ENCODE results near the gene IFNL4.
"Not testable (repeated sequence)": the region's sequence is repeated elsewhere in the genome, so short reads cannot be mapped to it uniquely, and the experiment has no call there.

IFNL4 gene

GRCh38 chr19:39248806-39249205, at the start of gene IFNL4:
TSS of gene IFNL4 (minus strand) at chr19:39248856.
- DNase-seq = no peak

GRCh38 chr19:39297931-39298634, 49.4 kb upstream of the IFNL4 start:
- DNase-seq = no peak

- DNase-seq = no peak
Observed at GRCh38 chr19:39296906-39297305, 48.2 kb upstream of the IFNL4 start.

GRCh38 chr19:39296055-39296645, 47.5 kb upstream of the IFNL4 start, which contains the start of gene IFNL1:
TSS of gene IFNL1 (plus strand) at chr19:39296407. CDS start at chr19:39296422, 15 bp downstream.
- no peak for DNase-seq

- DNase-seq = no peak
Observed at GRCh38 chr19:39293394-39293793, 44.7 kb upstream of the IFNL4 start.

- no peak for DNase-seq
Observed at GRCh38 chr19:39284032-39284431, 35.4 kb upstream of the IFNL4 start.

- DNase-seq = no peak
Observed at GRCh38 chr19:39282021-39282420, 33.4 kb upstream of the IFNL4 start.

- DNase-seq = no peak
Observed at GRCh38 chr19:39277598-39277997, 28.9 kb upstream of the IFNL4 start.

- DNase-seq = no peak
Observed at GRCh38 chr19:39276740-39277139, 28.1 kb upstream of the IFNL4 start.

- no peak for DNase-seq
Observed at GRCh38 chr19:39275578-39275977, 26.9 kb upstream of the IFNL4 start.

GRCh38 chr19:39273859-39274258, 25.2 kb upstream of the IFNL4 start:
- DNase-seq = not testable (repeated sequence)

- DNase-seq = no peak
Observed at GRCh38 chr19:39270036-39270871, 21.6 kb upstream of the IFNL4 start.

GRCh38 chr19:39269369-39269768, 20.7 kb upstream of the IFNL4 start:
- not testable (repeated sequence) for DNase-seq

- DNase-seq = not testable (repeated sequence)
Observed at GRCh38 chr19:39268531-39269223, 20.0 kb upstream of the IFNL4 start.

GRCh38 chr19:39268085-39268484, 19.4 kb upstream of the IFNL4 start, which contains the start of gene IFNL2:
TSS of gene IFNL2 (plus strand) at chr19:39268396. CDS start at chr19:39268569, 173 bp downstream.
- not testable (repeated sequence) for DNase-seq

- DNase-seq = no peak
Observed at GRCh38 chr19:39265321-39265916, 16.8 kb upstream of the IFNL4 start.

- DNase-seq = no peak
Observed at GRCh38 chr19:39264306-39265290, 15.9 kb upstream of the IFNL4 start.

GRCh38 chr19:39263912-39264305, 15.3 kb upstream of the IFNL4 start:
- DNase-seq = no peak

GRCh38 chr19:39262496-39262895, 13.8 kb upstream of the IFNL4 start:
- no peak for DNase-seq

GRCh38 chr19:39261704-39262103, 13.0 kb upstream of the IFNL4 start:
- no peak for DNase-seq

GRCh38 chr19:39257227-39257626, 8.6 kb upstream of the IFNL4 start:
- no peak for DNase-seq
